AG09309 (cell line): ENCODE results near the gene DENND1C.

Experiments used
- DNase-seq: peaks from one replicate; pipeline ENCODE4 v3.0.0-alpha.2; 2010; ENCODE audit warnings: low read depth
- H3K4me3 ChIP-seq: 2 replicates; pipeline ENCODE4 v1.5.1; 2011; ENCODE audit warnings: mild to moderate bottlenecking, low read depth, low read length, moderate library complexity; ENCODE audit not compliant: control insufficient read depth
- CTCF ChIP-seq: IDR thresholded peaks from 2 replicates; pipeline ENCODE4 v1.5.1; 2011; ENCODE audit warnings: mild to moderate bottlenecking, low read depth, low read length, inconsistent platforms; ENCODE audit not compliant: insufficient read depth, control insufficient read depth; ENCODE audit errors: missing control alignments

The DENND1C gene

GRCh38 chr19:6442087-6442688, 39.4 kb downstream of the DENND1C start:
- no peak for DNase-seq
- no peak overlapping the region for H3K4me3 ChIP-seq
- TF ChIP-seq CTCF: no peak

GRCh38 chr19:6440905-6441304, 40.7 kb downstream of the DENND1C start:
- no peak for TF ChIP-seq CTCF
- no peak for DNase-seq
- no peak overlapping the region for H3K4me3 ChIP-seq

GRCh38 chr19:6439743-6440142, 41.8 kb downstream of the DENND1C start:
- H3K4me3 ChIP-seq: no peak overlapping the region
- no peak for DNase-seq
- no peak for TF ChIP-seq CTCF

- TF ChIP-seq CTCF: no peak
- no peak for DNase-seq
- H3K4me3 ChIP-seq: no peak within 1 kb of the TSS
Measured at GRCh38 chr19:6433663-6434062, 47.9 kb downstream of the DENND1C start, which contains the start of gene SLC25A41. SLC25A41 (minus strand) TSS chr19:6433763; CDS start chr19:6433693, 70 bp downstream.

GRCh38 chr19:6433165-6433564, 48.4 kb downstream of the DENND1C start:
- no peak overlapping the region for H3K4me3 ChIP-seq
- DNase-seq: no peak
- no peak for TF ChIP-seq CTCF

GRCh38 chr19:6431891-6432290, 49.7 kb downstream of the DENND1C start:
- TF ChIP-seq CTCF: no peak
- DNase-seq: no peak
- H3K4me3 ChIP-seq: no peak overlapping the region
